Type B pancreatic cell (in vitro differentiated cells): ENCODE data around the gene KRT75. TPM values are rescaled to one million over a fixed set of nuclear protein-coding genes. Genes with fewer than 3 reads are reported as not detected.
"Not testable (repeated sequence)": the region's sequence is repeated elsewhere in the genome, so short reads cannot be mapped to it uniquely, and the experiment has no call there.

Source experiments
- DNase-seq: peaks from one replicate; pipeline ENCODE4 v3.0.0; 2021; ENCODE audit warnings: mixed read lengths; ENCODE audit not compliant: unreplicated experiment; ENCODE audit errors: extremely low spot score
- H3K27ac Mint-ChIP-seq: 2 replicates; pipeline ENCODE4 v1.8.0; 2021; ENCODE audit warnings: mild to moderate bottlenecking, mixed read lengths
- H3K27me3 Mint-ChIP-seq: 2 replicates; pipeline ENCODE4 v1.8.0; 2021; ENCODE audit warnings: mixed read lengths
- H3K36me3 Mint-ChIP-seq: 2 replicates; pipeline ENCODE4 v1.8.0; 2021; ENCODE audit warnings: mixed read lengths
- H3K4me1 Mint-ChIP-seq: one replicate; pipeline ENCODE4 v1.8.0; 2021; ENCODE audit warnings: mixed read lengths; ENCODE audit not compliant: unreplicated experiment
- H3K4me3 Mint-ChIP-seq: 2 replicates; pipeline ENCODE4 v1.8.0; 2021; ENCODE audit warnings: mild to moderate bottlenecking, mixed read lengths
- H3K9me3 Mint-ChIP-seq: 2 replicates; pipeline ENCODE4 v1.8.0; 2021; ENCODE audit warnings: mixed read lengths
- total RNA-seq: library from RNA; stranded (reverse); gene quantifications from 2 replicates; pipeline ENCODE4 v1.2.1, GENCODE V29; 2021; ENCODE audit warnings: low replicate concordance
- TF ChIP-seq, protein P1 (sequence below): fragments of 200-600 bp; sonication (generic); conservative IDR thresholded peaks from 2 replicates; pipeline ENCODE4 v1.5.0; 2021; ENCODE audit warnings: antibody characterized with exemption, mild to moderate bottlenecking

Gene KRT75
- total RNA-seq, 1 donor from 2014 or later: not detected

DNA sequence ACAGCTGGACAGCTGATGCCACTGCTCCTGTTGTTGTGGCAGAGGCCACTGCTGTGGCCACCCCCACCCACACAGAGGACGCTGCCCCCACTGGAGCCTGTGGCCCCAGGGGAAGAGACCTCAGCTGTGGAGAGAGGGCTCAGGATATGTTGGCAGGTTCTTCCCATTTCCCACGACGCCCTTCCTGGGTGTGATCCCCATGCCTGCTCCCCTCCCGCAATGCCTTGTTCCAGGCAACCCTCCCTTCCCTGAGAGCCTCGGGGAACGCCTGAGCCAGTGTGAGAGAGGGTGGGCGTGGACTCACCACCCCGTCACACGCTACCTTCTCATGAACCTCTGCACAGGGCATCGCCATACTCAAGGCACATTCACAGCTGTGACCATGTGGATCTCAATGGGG is 22.4 kb downstream of the KRT75 start:
- H3K36me3 Mint-ChIP-seq: no peaks in the 10 kb centered on the region
- H3K27me3 Mint-ChIP-seq: peaks cover 17% of the 10 kb centered on the region
- H3K27ac Mint-ChIP-seq: no peak overlapping the region
- H3K9me3 Mint-ChIP-seq: no peaks in the 10 kb centered on the region
- no peak for DNase-seq
- H3K4me3 Mint-ChIP-seq: no peak overlapping the region
- TF ChIP-seq, protein P1, sequence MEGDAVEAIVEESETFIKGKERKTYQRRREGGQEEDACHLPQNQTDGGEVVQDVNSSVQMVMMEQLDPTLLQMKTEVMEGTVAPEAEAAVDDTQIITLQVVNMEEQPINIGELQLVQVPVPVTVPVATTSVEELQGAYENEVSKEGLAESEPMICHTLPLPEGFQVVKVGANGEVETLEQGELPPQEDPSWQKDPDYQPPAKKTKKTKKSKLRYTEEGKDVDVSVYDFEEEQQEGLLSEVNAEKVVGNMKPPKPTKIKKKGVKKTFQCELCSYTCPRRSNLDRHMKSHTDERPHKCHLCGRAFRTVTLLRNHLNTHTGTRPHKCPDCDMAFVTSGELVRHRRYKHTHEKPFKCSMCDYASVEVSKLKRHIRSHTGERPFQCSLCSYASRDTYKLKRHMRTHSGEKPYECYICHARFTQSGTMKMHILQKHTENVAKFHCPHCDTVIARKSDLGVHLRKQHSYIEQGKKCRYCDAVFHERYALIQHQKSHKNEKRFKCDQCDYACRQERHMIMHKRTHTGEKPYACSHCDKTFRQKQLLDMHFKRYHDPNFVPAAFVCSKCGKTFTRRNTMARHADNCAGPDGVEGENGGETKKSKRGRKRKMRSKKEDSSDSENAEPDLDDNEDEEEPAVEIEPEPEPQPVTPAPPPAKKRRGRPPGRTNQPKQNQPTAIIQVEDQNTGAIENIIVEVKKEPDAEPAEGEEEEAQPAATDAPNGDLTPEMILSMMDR: no peak
- no peaks in the 10 kb centered on the region for H3K4me1 Mint-ChIP-seq

DNA sequence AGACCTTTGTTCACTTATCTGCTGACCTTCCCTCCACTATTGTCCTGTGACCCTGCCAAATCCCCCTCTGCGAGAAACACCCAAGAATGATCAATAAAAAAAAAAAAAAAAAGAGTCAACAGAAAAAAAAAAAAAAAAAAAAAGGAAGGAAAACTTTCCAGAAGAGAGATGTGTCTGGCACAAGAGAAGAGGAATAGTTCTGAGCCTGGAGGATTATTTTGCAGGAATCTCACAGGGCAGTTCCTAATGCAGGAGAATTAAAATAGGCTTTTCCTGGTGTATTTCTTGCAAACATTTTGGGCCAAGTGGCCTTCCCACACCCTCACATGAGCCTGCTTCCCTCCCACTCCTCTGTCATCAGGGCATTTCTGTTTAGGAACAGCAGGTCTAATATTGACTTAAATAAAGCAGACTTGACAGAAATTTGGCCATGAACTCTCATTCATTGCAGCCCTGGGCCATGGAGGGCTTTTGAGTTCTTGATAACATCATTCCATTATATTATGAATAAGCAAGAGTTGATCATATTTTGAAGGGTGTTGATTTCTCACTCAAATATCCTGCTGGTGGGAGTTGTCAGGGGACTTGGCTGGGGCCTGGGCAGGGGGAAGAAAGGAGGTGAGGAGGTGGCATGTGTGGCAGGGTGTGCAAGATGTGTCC is 23.5 kb downstream of the KRT75 start:
- not testable (repeated sequence) for DNase-seq, H3K4me1 Mint-ChIP-seq, H3K4me3 Mint-ChIP-seq, H3K27ac Mint-ChIP-seq, H3K36me3 Mint-ChIP-seq, H3K9me3 Mint-ChIP-seq
- peaks cover 17% of the 10 kb centered on the region for H3K27me3 Mint-ChIP-seq

DNA sequence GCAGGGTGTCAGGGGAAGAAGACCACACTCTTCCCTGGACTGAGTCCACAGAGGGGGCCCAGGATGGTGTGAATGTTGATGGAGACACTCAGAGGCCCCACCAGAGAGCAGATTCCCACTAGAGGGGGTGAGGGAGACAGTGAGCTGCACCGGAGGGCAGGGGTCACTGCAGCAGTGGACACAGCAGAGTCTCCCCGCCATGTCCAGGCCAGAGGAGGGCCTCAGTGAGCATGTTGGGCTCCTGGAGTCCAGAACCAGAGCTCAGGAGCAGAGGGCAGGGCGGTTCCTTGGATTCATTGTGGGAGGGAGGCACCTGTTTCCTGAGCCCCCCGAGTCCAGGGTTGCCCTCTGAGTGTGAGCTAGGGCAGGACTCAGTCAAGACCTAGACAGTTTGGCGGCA is 26.3 kb downstream of the KRT75 start:
- no peaks in the 10 kb centered on the region for H3K36me3 Mint-ChIP-seq
- peaks cover 14% of the 10 kb centered on the region for H3K27me3 Mint-ChIP-seq
- no peak overlapping the region for H3K4me3 Mint-ChIP-seq
- H3K27ac Mint-ChIP-seq: no peak overlapping the region
- DNase-seq: no peak
- TF ChIP-seq, protein P1: no peak
- H3K9me3 Mint-ChIP-seq: no peaks in the 10 kb centered on the region
- H3K4me1 Mint-ChIP-seq: no peaks in the 10 kb centered on the region

DNA sequence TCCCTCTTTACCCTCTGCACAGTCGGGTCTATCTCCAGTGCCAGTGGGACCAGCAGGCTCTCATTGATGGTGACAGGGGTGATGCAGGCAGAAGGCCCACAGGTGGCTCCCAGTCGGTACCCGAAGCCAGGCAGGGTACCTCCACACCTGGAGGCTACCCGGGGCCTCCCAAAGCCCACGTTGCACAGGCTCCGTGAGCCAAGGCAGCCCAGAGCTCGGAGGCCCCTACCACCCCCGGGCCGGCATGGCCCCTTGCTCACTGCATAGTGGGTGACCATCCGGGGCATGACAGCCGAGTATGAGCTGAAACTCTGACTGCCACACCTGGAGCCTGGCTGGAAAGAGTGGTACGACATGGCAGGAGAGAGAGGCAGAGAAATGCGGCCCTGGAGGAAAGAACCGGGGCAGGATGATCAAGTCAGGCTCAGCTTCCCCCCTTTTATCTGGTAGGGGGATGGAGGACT is 28.2 kb downstream of the KRT75 start, which contains the start of gene KRT82:
KRT82 (minus strand) TSS at position 414 of the 464 bp plus-strand sequence; CDS start at position 356, 58 bp downstream.
- Mint-ChIP-seq H3K36me3 (no peaks in the 10 kb centered on the region), H3K4me1 (no peaks in the 10 kb centered on the region)

DNA sequence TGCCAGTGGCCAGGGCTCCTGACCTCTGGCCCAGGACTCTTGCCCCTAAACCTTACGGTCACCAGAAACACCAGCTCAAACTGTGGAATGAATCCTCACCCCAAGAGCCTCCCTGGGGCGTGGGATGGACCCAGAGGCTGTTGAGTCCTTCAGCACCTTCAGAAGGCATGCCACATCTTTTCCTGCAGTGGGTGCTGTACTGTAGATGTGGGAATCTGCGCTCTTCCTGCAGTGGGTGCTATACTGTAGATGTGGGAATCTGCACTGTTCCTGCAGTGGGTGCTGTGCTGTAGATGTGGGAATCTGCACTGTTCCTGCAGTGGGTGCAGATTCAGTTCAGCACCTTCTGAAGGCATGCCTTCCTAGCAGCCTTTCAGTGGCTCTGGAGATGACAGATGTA is 29.2 kb downstream of the KRT75 start:
- no peak for DNase-seq
- Mint-ChIP-seq H3K9me3 (no peaks in the 10 kb centered on the region), H3K4me1 (no peaks in the 10 kb centered on the region), H3K27me3 (peaks cover 14% of the 10 kb centered on the region), H3K4me3 (no peak overlapping the region), H3K36me3 (no peaks in the 10 kb centered on the region), H3K27ac (no peak overlapping the region)
- TF ChIP-seq, protein P1: no peak

More for the DNA sequence above, 28.2 kb downstream of the KRT75 start, which contains the start of gene KRT82:
- H3K9me3 Mint-ChIP-seq: no peaks in the 10 kb centered on the region
- DNase-seq: no peak
- TF ChIP-seq, protein P1: no peak
- H3K27ac Mint-ChIP-seq: no peak within 1 kb of the TSS
- no peak within 1 kb of the TSS for H3K4me3 Mint-ChIP-seq
- peaks cover 16% of the 10 kb centered on the region for H3K27me3 Mint-ChIP-seq

DNA sequence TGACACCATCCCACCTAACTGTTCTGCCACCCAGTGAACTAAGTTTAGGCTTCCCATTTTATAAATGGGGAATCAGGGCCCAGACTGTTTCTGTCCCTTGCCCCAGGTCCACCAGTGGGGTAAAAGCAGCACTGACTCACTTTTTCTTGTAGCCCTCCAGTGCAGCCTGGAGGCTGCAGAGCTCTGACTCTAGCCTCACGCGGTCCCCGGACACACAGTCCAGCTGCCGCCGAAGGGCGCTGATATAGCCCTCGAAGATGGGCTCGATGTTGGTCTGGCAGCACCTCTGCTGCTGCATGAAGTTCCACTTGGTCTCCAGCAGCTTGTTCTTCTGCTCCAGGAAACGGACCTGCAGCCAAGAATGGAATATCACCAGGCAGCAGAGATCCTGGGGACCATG is 30.6 kb downstream of the KRT75 start:
- Mint-ChIP-seq H3K4me3 (no peak overlapping the region), H3K36me3 (no peaks in the 10 kb centered on the region), H3K27me3 (peaks cover 15% of the 10 kb centered on the region), H3K9me3 (no peaks in the 10 kb centered on the region), H3K27ac (no peak overlapping the region), H3K4me1 (no peaks in the 10 kb centered on the region)
- TF ChIP-seq, protein P1: no peak
- no peak for DNase-seq
